ENCODE measurements around the gene USP10. TPM values are rescaled to one million over a fixed set of nuclear protein-coding genes. Genes with fewer than 3 reads are reported as not detected.

The USP10 gene
- total RNA-seq, 2 experiments from 2014 or later: 86.5 to 99.0 TPM

DNA sequence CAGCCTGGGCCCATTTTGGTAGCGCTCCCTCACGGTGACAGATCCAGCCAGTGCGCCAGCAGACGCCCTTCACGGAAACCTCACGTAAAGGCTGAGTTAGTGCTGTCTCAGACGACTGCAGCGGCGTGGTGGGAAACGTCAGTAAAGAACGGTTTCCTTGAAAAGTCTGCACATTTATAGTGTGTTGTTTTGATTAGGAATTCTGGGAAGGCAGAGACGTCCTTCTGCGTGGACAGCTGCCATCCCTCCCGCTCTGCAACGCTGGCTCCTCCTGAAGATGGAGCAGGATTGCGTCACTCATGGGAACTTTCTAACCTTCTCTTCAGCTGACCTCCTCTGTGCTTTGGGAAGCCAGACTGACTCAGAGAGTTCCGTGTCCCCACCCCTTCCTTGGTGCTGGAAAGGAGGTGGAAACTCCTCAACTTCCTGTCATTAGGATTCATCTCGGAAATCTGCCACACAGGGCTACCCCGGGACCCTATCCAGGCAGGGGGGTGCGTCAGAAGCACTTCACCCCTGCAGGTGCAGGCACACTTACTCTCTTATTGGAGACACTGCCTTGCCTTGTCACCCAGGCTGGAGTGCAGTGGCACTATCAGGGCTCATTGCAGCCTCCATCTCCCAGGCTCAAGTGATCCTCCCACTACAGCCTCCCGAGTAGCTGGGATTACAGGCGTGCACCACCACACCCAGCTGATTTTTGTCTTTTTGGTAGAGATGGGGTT lies 95.7 kb downstream of the USP10 start:
- H3K4me3 Mint-ChIP-seq: no peak overlapping the region
- no peaks in the 10 kb centered on the region for H3K27me3 Mint-ChIP-seq
- no peaks in the 10 kb centered on the region for H3K36me3 Mint-ChIP-seq (ENCODE audit: low read depth)
- no peaks in the 10 kb centered on the region for H3K4me1 Mint-ChIP-seq
- H3K9me3 Mint-ChIP-seq: no peaks in the 10 kb centered on the region
- ChIA-PET POLR2A (no interaction called here), CTCF (interaction anchor here (0.5 kb wide), 1 partner anchor 24 kb away, joined by 3 read pairs; no protein-coding TSS in a partner anchor)
- H3K27ac Mint-ChIP-seq: no peak overlapping the region
- no peak for DNase-seq

DNA sequence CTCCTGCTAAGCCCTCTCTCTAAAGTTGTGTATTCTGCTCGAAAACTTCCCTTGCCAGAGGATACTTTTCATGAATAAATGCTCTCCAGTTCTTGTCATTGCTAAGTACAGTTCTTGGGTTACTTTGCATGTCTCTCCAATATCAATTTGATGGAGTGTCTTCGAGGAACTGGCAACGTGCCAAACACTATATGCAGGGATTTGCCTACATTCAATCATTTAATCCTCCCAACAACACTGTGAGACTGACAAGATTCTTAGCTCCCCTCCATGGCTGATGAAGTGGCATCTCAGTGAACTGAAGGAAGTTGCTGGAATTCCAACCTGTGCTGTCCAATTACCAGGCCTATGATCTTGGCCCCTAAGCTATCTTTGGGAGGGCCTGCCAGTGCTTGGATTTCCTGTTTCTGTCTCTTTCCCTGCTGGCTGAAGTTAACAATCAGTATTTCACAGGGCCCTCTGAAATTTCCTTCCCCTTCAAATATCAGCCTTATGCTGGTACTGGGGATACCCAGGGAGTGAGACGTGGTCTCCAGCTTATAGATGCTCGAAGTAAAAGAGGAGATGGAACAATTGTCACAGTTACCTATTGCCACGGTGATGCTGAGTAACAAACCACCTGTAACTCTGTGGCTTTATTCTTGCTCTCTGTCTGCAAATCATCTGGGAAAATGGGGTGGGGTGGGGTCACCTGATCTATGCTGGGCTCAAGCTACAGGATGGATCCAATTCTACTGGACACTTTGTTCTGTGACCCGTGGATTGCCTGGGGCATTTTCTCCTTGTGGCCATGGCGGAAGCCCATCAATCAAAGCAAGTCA lies 100.6 kb downstream of the USP10 start:
- ChIA-PET POLR2A (no interaction called here), CTCF (interaction anchor here (1.0 kb wide), 1 partner anchor 15 kb away, joined by 3 read pairs; no protein-coding TSS in a partner anchor)
- H3K27me3 Mint-ChIP-seq: no peaks in the 10 kb centered on the region
- DNase-seq: no peak
- H3K4me1 Mint-ChIP-seq: no peaks in the 10 kb centered on the region
- H3K27ac Mint-ChIP-seq: no peak overlapping the region
- no peak overlapping the region for H3K4me3 Mint-ChIP-seq
- H3K36me3 Mint-ChIP-seq (ENCODE audit: low read depth): no peaks in the 10 kb centered on the region
- no peaks in the 10 kb centered on the region for H3K9me3 Mint-ChIP-seq

DNA sequence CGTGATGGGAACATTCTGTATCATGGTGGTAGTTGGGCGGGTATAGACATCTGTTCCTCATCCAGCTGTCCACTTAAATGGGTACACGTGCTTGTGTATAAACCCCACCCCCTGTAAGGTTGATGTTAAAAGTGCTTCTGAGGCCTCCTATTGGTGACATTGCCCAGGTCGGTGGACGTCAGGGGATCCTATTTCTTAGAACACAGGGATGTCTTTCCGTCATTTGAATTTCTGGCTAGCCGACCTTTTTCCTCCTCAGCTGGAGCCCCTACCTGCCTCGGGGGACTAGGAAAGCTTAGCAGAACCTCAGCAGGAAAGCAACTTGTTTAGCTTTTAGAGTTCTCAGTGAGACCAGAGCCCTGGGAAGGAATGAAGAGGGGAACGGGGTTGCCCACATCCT lies 103.3 kb downstream of the USP10 start:
- H3K27me3 Mint-ChIP-seq: no peaks in the 10 kb centered on the region
- H3K27ac Mint-ChIP-seq: no peak overlapping the region
- no peak overlapping the region for H3K4me3 Mint-ChIP-seq
- no peak for DNase-seq
- H3K36me3 Mint-ChIP-seq (ENCODE audit: low read depth): no peaks in the 10 kb centered on the region
- H3K9me3 Mint-ChIP-seq: no peaks in the 10 kb centered on the region
- CTCF ChIA-PET: interaction anchor here (1.6 kb wide), 1 partner anchor 149 kb away, joined by 3 read pairs; no protein-coding TSS in a partner anchor
- POLR2A ChIA-PET: no interaction called here
- H3K4me1 Mint-ChIP-seq: peaks cover 6% of the 10 kb centered on the region

DNA sequence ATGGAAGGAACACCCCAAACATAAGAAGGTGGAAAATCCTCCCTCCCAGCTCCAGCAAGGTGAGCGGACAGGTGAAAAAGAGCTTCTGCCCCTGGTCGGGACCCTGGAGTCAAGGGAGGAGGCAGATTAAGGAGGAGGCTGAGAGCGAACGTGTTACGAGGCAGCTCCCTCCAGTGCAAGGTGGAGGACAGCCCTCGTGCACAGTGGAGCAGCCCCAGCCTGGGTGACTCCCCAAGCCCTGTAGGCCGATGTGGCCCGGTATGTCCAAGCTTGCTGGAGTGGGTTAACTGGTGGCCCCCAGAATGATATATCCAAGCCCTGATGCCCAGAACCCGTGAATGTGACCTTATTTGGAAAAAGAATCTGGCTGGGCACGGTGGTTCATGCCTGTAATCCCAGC lies 104.5 kb downstream of the USP10 start:
- ChIA-PET CTCF (interaction anchor here (0.7 kb wide), 3 partner anchors 13 to 223 kb away, joined by 3 to 4 read pairs (median 3); no protein-coding TSS in a partner anchor), POLR2A (no interaction called here)
- Mint-ChIP-seq H3K4me1 (peaks cover 6% of the 10 kb centered on the region), H3K4me3 (no peak overlapping the region), H3K27me3 (no peaks in the 10 kb centered on the region), H3K9me3 (no peaks in the 10 kb centered on the region), H3K36me3 (ENCODE audit: low read depth) (no peaks in the 10 kb centered on the region), H3K27ac (no peak overlapping the region)
- DNase-seq: no peak

DNA sequence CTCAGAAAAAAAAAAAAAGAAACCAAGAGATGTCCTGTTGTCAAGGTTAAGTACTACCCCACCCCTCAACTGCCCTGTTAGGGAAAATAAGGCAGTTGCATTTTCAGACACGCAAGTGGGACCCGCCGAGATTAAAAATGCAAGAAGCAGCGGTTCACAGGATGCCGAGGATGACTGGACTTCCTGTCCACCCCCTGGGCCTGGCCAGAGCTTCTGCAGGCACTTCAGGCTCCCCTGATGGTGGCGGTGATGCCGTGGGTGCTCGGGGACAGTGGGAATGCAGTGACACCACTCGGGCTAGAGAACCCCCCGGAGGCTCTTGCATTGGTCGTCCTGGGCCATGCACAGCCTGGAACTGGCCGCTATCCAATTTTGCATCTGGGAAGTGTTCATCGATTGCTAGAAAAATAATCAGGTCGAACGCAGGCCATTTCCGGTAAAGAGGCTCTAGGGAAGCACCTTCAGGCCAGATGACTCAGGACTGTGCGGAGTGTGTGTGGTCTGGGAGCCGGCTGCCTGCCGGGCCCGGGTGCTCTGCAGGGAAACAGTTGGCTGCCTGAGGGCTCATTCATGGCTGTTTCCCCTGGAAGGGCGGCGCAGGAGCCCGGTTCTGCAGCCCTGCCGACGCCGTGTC lies 106.6 kb downstream of the USP10 start:
- Mint-ChIP-seq H3K27me3 (no peaks in the 10 kb centered on the region), H3K4me3 (no peak overlapping the region), H3K27ac (no peak overlapping the region), H3K4me1 (peaks cover 20% of the 10 kb centered on the region), H3K9me3 (no peaks in the 10 kb centered on the region), H3K36me3 (ENCODE audit: low read depth) (no peaks in the 10 kb centered on the region)
- ChIA-PET POLR2A (interaction anchor here (0.6 kb wide), 1 partner anchor 102 kb away, joined by 3 read pairs; no protein-coding TSS in a partner anchor), CTCF (interaction anchor here (0.6 kb wide), 1 partner anchor 430 kb away, joined by 3 read pairs; no protein-coding TSS in a partner anchor)
- no peak for DNase-seq

DNA sequence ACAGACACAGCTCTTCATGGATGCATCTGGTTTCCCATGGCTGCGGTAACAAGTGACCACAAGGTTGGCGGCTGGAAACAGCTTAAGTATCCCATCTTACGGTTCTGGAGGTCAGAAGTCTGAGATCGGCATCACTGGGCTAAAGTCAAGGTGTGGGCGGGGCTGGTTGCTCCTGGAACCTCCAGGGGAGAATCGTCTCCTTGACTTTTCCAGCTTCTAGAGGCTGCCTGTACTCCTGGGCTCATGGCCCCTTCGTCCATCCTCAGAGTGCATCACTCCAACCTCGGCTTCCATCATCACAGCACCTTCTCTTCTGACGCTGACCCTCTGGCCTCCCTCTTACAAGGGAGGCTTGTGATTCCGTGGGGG lies 107.1 kb downstream of the USP10 start:
- POLR2A ChIA-PET: interaction anchor here (0.6 kb wide), 1 partner anchor 102 kb away, joined by 3 read pairs; no protein-coding TSS in a partner anchor
- H3K4me1 Mint-ChIP-seq: peaks cover 23% of the 10 kb centered on the region

DNA sequence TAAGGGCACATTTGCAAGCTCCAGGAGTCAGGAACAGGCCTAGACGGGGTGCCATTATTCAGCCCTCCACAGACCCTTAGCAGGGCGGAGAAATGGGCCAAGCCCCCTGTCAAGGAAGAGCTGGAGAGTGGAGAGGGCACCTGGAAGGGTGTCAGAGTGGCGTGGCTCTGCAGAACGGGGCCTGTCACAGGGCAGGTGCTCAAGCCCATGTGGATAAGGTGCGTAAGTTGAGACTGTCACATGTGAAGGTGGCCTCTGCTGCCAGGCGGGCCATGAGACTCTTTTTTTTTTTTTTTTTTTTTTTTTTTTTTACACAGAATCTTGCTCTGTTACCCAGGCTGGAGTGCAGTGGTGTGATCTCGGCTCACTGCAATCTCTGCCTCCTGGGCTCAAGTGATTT lies 108.0 kb downstream of the USP10 start:
- H3K27me3 Mint-ChIP-seq: no peaks in the 10 kb centered on the region
- no peaks in the 10 kb centered on the region for H3K36me3 Mint-ChIP-seq (ENCODE audit: low read depth)
- no peak overlapping the region for H3K4me3 Mint-ChIP-seq
- ChIA-PET POLR2A (no interaction called here), CTCF (interaction anchor here (0.6 kb wide), 1 partner anchor 69 kb away, joined by 3 read pairs; no protein-coding TSS in a partner anchor)
- H3K4me1 Mint-ChIP-seq: peaks cover 29% of the 10 kb centered on the region
- DNase-seq: no peak
- no peak overlapping the region for H3K27ac Mint-ChIP-seq
- no peaks in the 10 kb centered on the region for H3K9me3 Mint-ChIP-seq

More for the DNA sequence above, 107.1 kb downstream of the USP10 start:
- CTCF ChIA-PET: interaction anchor here (0.6 kb wide), 1 partner anchor 431 kb away, joined by 3 read pairs; no protein-coding TSS in a partner anchor
- Mint-ChIP-seq H3K4me3 (no peak overlapping the region), H3K9me3 (no peaks in the 10 kb centered on the region), H3K36me3 (ENCODE audit: low read depth) (no peaks in the 10 kb centered on the region), H3K27ac (no peak overlapping the region), H3K27me3 (no peaks in the 10 kb centered on the region)
- no peak for DNase-seq

DNA sequence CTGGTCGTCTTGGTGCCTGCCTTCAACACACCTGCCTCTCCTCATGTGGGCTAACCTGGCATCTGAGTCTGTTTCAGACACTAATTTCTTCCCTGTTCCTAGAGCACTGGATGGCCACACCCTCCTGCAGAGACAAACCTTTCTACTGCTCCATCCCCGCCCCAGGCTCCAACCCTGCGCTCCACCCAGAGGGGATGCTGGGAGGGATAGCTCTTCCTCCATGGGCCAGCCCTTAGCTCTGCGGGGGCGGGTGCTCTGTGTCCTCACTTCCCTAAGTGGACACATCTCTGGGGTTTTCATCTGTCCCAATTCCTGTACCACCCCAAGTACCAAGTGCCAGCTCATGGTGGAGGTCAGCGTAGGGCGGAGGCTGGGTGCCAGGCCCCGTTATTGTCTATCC lies 109.0 kb downstream of the USP10 start:
- Mint-ChIP-seq H3K9me3 (no peaks in the 10 kb centered on the region), H3K4me1 (peaks cover 33% of the 10 kb centered on the region), H3K4me3 (no peak overlapping the region), H3K27me3 (no peaks in the 10 kb centered on the region), H3K27ac (peak overlapping the region; percentile 50), H3K36me3 (ENCODE audit: low read depth) (no peaks in the 10 kb centered on the region)
- no peak for DNase-seq
- CTCF ChIA-PET: no interaction called here
- POLR2A ChIA-PET: no interaction called here

DNA sequence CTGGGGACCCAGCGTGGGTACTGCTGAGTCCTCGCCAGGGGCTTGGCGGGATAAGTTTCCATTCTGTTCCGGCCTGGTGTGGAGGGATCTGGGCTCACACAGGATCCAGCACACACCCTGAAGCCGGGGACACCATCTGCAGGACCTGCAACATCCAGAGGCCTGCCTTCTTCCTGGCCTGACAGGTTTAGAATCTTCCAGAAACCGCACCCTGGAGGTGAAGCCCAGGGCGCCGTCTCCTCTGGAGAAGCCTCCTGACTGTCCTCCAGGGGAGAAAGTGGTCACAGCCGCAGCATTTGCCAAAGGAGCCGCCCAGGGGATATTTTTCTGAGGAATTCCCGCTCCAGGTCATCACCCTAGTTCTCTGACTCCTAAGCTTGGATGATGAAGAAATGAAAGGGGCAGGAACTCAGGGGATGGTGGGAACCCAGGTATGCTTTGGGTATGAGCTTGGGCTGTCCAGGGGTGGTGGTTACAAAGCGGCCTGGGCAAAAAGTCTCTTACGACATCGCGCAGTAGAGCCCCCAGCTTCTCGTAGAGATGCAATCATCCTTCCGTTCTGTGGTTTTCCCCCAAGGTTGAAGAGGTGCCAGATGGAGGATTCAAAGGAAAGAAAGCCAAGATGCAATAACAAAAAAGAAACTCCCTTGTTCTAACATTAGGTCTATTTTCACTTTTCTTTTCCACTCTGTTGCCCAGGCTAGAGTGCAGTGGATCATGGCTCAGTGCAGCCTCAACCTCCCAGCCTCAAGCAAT lies 110.9 kb downstream of the USP10 start:
- H3K27ac Mint-ChIP-seq: peak overlapping the region; percentile 50
- H3K9me3 Mint-ChIP-seq: no peaks in the 10 kb centered on the region
- peak overlapping the region; percentile 1 for H3K4me3 Mint-ChIP-seq
- peak; percentile 57 for DNase-seq
- H3K27me3 Mint-ChIP-seq: peaks cover 1% of the 10 kb centered on the region
- H3K4me1 Mint-ChIP-seq: peaks cover 33% of the 10 kb centered on the region
- ChIA-PET CTCF (interaction anchor here (0.6 to 1.9 kb wide), 2 partner anchors 11 to 15 kb away, joined by 3 to 5 read pairs; no protein-coding TSS in a partner anchor), POLR2A (interaction anchor here (0.6 kb wide), 1 partner anchor 201 kb away, joined by 3 read pairs; no protein-coding TSS in a partner anchor)
- H3K36me3 Mint-ChIP-seq (ENCODE audit: low read depth): no peaks in the 10 kb centered on the region

DNA sequence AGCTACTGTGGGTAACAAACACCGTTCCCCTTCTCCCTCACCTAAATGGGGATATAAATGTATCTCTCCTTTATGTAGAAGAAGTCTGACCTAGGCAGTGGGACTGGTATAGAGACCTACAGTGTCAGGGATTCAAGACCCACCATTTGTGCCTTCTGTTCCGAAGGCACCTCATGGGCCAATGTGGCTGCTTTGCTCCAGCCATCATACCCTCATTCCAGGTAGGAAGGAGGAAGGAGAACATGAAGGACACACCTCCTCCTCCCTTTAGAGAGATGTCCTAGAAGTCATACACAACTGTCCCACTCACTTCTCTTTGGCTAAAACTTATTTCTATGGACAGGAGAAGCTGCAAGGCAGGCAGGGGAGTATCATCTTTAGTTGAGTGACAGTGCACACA lies 111.7 kb downstream of the USP10 start:
- Mint-ChIP-seq H3K9me3 (no peaks in the 10 kb centered on the region), H3K36me3 (ENCODE audit: low read depth) (no peaks in the 10 kb centered on the region), H3K4me1 (peaks cover 27% of the 10 kb centered on the region), H3K27me3 (peaks cover 1% of the 10 kb centered on the region), H3K27ac (peak overlapping the region; percentile 16), H3K4me3 (no peak overlapping the region)
- DNase-seq: no peak
- ChIA-PET CTCF (interaction anchor here (1.9 kb wide), 1 partner anchor 14 kb away, joined by 5 read pairs; no protein-coding TSS in a partner anchor), POLR2A (no interaction called here)

DNA sequence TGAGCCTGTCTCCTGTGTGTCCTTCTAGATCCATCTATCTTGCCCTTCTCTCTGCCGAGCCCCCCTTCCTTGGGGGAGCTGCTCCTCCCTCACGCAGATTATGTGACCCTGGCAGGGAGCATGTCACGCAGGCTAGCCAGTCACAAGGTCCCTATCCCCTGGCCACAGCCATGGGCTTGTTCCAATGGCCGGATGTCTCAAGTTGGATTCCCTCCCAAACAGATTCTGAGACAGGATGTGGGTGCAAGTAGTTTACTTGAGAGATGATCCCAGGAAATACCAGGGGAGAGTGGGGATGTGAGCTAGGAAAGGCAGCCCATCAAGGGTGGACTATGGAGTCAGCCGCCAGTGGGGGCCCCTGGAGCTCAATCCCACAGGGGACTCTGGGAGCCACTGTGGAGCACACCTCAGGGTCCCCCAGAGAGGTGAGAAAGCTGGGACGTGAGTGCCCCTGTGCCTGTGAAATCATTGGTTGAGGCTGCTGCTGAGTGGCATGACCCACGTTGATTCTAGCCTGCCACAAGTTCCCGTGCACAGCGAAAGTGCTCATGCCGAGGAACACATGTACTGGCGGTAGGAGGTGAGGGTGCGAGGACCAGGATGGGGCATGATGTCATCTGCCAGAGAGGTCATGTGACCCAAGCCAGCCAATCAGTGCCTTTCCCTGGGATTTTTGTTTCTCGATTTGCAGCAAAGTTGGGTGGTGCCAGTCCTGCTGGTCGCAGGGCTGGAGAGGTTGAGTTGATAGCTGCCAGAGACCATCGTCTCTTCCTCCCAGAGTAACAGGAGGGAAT lies 113.5 kb downstream of the USP10 start:
- CTCF ChIA-PET: interaction anchor here (1.5 kb wide), 1 partner anchor 75 kb away, joined by 3 read pairs; no protein-coding TSS in a partner anchor
- DNase-seq: no peak
- peaks cover 4% of the 10 kb centered on the region for H3K27me3 Mint-ChIP-seq
- no peak overlapping the region for H3K4me3 Mint-ChIP-seq
- H3K27ac Mint-ChIP-seq: peak overlapping the region; percentile 1
- POLR2A ChIA-PET: no interaction called here
- H3K36me3 Mint-ChIP-seq (ENCODE audit: low read depth): no peaks in the 10 kb centered on the region
- H3K4me1 Mint-ChIP-seq: peaks cover 27% of the 10 kb centered on the region
- H3K9me3 Mint-ChIP-seq: no peaks in the 10 kb centered on the region
